ENCODE measurements around the gene MXRA8.
A peak's percentile ranks its signal among the peaks of the same experiment; 100 is the strongest.
"Not testable (repeated sequence)": the region's sequence is repeated elsewhere in the genome, so short reads cannot be mapped to it uniquely, and the experiment has no call there.

The MXRA8 gene

DNA sequence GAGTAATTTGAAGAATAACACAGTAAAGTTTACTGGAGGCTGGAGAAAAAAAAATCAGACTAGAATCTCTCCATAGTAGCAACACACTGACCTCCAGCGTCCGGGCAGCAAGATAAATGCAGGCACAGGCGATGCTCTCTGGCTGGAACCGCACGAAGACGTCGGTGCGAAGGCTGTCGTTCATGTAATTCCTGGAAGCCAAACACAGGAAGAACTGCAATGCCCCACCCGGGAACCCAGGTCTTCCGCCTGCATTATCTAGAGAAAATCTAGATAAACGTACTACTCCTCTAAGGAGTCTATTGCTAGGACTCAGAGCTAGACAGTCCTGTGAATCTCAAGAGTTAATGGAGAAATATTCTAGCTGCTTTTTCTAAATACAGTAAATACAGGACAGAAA lies 32.3 kb upstream of the MXRA8 start:
- DNase-seq, result no peak

DNA sequence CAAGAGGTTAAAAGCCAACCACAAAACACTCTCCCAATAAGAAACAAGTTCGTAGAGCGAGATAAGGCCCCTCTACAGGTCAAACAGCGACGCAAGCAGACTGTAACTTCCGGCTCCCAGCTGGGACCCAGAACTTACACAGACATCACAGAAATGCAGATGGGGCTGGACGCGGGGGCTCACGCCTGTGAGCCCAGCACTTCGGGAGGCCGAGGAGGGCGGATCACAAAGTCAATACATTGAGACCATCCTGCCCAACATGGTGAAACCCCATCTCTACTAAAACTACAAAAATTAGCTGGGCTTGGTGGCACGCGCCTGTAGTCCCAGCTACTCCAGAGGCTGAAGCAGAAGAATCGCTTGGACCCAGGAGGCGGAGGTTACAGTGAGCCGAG lies 29.7 kb upstream of the MXRA8 start:
- DNase-seq, result no peak

DNA sequence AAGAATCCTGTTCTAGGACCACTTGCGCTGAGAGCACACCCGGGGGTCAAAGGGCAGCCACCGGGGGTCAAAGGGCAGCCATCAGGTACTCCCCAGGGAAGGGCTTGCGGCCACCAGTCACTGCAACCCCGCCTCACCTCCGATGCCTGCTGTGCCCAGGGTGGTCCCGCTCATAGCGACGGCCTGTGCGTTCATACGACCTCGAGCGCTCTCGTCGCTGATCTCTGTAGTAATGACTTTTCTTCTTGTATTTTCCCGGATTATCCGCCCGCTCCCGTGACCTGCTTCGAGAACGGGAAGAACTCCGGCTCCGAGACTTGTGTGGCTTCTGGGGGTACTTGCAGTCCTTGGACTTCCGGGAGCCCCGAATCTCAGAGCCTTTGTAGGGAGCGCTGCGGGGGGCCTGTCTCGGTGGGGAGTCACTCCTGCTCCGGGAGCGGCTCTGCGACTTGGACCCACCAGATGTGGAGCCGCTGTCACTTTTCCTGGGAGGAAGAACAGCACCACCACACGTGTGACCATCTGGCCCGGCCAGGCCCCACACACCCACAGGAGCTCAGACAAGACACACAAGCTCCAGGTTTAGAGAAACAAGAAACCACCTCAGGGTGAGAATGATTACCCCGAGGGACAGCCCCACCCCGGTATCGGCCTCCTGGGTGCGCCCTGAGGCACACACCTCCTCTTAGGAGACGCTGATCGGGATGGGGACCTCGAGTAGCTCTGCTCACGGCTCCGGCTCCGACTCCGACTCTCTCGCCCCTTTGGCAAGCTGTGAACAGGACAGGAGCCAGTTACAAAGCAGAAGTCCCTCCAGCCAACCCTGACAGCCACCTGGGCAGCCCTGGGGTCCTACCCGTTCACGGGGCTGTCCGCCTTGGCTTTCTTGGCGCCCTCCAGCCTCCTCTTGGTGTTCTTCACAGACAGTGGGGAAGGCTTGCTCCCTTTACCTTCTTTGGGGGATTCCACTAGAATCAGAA lies 29.0 kb upstream of the MXRA8 start:
- no peak for DNase-seq

DNA sequence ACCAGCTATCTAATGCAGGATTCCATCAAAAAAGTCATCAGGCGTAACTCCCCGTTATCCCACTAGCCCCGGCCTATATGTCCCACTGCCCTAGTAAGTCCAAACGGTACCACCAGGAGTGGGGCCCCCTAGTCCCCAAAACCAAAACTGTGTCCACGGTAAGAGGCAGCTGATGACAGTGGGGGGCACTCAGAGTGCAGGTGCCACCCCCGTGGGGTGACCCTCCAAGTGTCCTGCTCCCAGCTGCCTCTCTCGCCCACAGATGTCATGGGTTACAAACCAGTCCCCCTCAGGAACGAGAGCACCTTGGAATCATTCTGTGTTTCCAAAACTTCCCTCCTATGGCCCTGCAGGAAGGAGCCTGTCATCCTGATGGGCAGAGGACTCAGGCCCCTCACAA lies 27.6 kb upstream of the MXRA8 start:
- no peak for DNase-seq

DNA sequence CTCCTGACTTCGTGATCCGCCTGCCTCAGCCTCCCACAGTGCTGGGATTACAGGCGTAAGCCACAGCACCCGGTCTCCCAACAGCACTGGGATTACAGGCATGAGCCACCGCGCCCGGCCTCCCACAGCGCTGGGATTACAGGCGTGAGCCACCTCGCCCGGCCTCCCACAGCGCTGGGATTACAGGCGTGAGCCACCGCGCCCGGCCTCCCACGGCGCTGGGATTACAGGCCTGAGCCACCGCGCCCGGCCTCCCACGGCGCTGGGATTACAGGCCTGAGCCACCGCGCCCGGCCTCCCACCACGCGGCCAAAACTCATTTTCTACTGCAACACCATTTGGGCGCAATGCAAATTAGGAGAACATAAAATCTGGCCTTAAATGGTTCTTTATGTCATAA lies 27.0 kb upstream of the MXRA8 start:
- DNase-seq, result not testable (repeated sequence)

DNA sequence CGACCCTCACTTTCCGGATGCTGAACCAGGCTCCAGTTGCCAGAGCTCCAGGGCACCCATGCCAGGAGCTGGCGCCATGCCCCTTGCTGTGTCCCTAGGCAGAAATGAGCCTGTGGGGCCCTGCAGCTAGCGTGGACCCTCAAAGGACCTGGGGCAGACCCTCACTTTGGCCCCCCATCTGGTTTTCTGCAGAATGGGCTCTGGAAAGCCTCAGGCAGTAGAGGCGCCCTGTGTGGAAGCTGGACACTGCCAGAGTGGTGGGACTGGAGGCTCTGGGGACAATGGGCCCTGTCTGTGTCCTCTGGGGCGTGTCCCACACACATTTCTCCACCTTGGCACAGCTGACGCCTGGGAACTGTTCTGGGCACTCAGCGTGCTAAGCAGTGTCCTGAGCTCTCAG lies 22.9 kb upstream of the MXRA8 start:
- DNase-seq, result no peak

DNA sequence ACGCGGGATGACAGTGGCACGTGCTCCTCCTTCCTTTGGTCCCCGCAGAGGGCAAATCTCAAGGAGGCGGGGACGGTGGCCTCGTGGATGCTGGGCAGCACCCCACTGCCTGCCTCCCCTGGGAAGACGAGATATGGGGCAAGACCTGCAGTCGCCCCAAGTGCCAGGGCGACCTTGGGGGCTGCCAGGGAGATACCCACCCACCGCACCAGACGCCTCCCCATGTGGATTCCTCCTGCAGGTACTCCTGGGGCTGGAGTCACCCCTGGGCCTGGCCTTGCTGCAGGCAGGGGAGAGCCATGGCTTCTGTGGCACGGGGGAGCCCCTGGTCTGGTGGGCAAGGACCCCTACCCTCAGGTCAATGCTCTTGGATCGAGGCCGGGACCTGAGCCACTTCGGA lies 22.5 kb upstream of the MXRA8 start:
- DNase-seq, result no peak

DNA sequence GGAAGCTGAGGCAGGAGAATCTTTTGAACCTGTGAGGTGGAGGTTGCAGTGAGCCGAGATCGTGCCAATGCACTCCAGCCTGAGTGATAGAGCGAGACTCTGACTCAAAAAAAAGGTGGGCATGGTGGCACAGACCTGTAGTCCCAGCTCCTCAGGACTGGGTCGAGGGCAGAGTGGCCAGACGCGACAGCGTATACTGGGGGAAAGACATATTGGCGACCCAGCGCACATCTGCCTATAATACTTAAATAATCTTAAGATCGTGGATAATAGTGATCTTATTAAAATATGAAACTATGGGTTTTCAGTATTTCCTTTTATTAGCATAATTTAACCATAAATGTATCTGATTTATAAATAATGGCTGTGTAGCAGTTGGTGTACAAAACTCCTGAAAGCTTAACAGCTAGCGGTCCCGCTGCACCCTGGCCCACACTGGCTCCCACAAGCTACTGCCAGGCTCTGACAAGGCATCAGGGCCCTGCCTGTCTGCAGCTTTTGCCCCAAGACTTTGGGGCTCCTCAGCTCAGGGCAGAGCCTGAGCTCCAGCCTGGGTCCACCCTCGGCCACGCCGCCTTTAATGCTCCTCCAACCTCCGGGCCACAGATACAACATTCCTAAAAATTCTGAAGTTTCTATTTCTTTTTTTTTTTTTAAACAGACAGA lies 19.3 kb upstream of the MXRA8 start:
- DNase-seq, result no peak

DNA sequence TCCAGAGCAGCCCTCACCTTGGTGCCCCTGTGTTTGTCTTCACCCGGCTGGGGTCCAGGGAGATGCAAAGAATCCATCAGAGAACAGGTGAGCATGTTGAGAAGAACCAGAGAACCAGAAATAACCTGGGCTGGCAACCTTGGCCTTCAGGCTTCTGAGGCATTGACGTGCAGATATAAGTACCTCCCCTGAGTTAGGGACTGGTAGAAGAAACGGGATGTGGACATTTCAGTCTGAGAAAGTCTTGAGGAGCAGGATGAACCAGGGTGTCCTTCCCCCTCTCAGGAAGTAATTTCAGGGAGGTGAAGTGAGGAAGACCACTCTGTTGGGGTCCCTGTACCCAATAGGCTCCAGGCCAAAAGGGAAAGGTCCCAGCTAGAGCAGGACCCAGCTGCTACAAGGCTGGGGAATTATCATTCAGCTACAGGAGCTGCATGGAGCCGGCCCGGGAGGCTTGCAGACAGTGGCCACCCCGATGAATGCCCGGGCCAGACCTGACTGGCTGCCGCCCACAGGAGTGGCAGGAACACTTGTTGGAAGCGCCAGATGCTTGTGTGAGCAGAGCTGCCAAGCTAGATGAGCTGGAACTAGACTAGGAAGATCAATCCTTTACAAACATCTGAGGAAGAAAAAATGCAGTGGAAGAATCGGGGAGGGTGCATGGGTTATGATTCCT lies 18.3 kb upstream of the MXRA8 start:
- no peak for DNase-seq

DNA sequence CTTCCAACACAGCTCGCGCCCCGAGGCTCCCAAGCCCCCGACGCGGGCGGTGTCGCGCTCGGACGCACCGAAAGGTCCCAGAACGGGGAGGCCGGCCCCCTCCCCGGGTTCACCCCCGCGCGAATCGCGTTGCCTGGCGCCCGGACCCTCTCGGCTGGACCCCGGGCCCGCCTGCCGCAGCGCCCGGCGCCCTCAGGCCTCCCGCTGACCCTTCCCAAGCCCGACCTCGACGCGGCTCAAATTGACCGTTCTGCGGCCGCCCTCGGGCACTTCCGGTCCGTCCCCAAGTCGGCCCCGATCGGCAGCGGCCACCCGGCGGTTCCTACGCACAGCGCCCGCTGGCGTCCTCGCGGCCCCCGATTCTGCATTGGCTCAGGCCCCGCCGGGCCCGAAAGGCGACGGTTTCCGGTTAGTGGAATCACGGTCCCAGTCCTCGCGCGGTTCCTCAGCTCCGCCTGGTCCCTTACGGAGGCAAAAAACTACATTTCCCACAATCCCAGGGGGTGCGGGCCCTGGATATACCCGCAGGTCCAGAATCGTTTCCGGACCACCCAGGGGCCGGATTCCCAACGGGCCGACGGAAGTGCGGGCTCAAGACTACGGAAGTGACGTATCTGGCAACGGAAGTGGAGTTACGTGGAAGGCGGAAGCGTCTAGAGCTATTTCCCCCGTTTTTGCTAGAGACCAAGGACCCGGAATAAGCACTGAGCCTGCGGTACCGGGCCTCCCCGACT lies 16.7 kb upstream of the MXRA8 start, which contains the start of gene AURKAIP1:
Gene AURKAIP1, minus strand, starts transcription at position 279 of the 734 bp plus-strand sequence. CDS start 451 bp downstream, outside the sequence.
- DNase-seq, result peak; percentile 94

DNA sequence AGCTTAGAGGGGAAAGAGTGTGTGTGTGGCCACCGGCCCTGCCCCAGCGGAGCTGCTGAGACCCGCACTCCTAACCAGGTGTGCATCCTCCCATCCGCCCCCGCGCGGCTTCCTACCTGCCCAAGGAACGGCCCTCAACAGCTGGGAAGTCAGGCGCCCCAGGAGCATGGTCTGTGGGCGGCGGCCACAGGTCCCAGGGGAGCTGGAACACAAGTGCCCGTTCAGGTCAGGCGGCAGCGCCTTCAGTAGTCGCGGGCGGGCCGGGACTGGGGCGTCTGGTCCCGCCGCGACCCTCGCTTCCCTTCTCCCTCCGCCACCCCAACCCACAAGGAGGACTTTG lies 16.2 kb upstream of the MXRA8 start:
- no peak for DNase-seq

DNA sequence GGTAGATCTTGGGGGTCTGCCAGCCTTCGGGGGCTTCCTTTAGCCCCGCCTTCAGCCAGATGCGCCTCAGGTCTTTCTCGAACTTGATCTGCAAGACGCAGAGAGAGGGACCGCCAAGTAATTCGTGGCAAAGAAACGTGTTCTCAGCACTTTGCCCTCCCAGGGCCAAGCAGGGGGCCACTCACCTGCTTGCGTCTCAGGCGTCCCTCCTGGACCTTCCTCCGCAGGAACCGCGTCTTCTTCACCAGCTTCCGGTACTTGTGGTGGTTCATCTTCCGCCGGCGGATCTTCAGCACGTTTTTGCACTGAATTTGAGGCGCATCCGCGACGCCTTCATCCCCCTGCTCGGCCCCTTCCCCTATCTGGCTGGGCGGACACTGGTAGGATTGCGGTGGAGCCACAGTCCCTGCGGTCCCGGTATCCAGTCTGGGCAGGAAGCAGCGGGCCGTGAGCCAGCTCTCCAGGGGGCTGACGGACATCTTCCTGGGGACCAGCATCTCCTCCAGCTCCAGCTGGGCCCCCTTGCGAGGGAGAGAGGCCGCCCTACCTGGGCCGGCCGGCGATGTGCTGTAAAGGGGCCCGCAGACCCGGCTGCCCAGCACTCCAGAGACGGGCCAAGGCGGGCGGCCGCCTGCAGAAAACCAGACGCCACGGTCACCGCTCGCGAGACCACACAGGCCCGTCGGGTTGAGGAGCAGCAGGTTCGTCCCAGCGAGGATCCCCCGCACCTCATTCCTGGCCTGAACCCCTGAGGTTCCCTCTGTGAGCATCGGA lies 15.6 kb upstream of the MXRA8 start:
- no peak for DNase-seq

DNA sequence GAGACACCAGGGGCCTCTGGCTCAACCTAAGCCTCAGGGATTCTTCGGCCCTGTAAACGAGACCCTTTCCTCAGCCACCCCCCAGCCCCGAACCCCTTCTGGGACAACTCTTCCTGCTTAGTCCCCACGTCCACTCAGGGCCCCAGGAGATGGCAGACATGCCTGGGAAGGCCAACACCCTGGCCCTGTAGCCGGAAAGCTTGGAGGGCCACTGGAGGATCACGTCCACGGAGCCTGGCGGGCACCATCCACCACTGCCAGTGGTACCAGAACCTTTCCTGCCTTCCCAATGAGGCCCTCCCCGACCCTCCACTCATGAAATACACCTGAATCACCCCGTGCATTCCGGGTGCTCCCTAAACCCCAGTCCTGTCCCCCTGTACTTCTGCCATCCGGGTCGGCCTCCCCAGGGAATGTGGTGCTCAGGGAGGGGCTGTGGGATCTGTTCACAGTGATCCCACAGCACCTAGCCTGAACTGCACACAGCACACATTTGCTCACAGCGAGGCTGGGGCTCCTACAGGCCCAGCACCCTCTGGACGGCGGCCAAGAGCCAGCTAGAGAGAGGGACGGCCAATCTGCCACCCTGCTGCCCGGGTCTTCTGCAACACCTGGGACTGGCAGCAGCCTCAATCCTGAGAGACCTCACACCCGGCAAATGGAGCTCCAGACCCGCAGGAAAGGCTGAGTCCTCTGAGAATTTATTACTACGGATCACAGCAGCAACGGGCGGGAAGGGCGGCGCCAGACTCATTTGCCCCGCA lies 14.9 kb upstream of the MXRA8 start:
- DNase-seq, result no peak

DNA sequence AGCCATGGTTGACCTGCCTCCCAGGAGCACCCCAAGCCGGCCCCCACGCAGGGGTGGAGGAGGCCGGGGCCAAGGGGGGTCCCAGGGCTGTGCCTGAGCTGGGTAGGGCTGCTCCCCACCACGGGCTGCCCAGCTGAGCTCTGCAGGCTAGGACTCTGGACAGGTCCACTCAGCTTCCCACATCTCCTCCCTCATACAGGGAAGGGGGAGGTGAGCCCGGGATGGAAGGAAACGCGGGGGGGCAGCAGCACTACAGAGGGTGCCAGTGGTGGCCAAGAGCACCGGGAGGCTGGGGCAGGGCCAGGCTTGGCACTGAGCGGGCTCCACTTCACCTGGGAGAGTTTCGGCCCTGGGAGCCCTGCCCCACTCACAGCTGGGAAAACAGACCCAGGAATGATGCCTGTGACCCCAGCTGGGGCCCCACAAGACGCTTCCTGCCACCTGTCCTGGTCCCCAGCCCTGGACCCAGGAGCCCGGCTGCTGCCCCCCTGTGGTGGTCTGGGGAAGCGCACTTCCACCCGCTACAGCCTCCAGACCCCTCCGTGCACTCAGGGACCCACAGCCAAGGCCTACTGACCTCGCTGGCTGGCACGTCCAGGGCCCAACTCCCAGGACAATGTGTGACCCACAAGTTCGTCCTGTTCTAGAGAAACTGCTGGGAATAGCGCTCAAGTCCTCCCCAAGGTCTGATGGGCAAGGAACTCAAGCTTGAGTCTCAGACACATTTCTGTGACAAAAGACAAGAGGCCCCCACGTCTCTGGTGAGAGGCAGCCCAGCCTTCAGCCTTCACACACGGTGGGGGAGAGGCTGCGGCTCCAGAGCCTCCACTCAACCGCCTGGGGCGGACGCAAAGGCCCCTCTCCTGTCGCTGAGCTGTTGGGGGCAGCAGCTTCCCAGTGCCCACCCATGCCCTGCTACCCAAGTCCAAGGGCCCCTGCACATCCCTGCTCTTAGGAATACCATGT lies 13.7 kb upstream of the MXRA8 start:
- DNase-seq, result peak; percentile 67

DNA sequence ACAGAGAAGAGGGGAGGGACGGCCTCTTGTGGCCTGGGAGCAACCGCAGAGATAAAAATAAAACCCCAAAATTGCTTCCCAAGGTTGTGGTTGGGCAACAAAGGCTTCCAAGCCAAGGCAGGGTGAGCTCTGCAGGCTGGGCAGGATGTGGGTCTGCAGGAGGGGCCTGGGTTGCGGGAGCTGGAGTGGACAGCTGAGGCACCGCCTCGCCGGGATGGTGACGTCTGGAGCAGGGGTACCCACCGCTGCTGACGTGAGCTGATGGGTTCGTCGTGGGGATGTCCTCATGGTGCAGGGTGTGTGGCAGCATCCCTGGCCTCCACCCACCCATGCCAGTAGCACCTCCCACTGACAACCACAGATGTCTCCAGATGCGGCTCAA lies 13.0 kb upstream of the MXRA8 start:
- peak; percentile 60 for DNase-seq

DNA sequence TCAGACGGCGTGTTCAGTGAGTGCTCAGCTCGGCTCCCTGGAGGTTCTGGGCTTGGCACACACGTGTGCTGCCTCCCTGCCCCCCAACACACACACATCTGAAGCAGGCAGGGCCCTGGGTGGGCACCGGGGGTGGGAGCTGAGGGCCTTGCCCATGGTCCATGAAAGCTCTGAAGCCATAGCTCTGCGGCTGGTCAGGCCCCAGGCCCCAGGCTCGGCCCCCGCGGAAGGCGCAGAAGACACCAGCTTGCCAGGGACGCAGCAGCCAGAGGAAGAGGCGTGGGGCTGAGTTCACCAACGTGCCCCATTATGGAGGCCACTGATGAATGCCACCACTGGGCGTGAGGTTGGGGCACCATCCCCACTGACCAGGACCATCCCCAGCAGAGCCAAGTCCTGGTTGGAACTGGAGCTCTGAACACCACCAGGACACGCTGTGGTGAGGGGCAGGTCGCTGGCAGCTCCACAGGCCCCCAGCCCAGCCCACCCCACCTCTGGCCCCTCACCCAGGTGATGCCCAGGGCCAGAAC lies 12.5 kb upstream of the MXRA8 start:
- no peak for DNase-seq

DNA sequence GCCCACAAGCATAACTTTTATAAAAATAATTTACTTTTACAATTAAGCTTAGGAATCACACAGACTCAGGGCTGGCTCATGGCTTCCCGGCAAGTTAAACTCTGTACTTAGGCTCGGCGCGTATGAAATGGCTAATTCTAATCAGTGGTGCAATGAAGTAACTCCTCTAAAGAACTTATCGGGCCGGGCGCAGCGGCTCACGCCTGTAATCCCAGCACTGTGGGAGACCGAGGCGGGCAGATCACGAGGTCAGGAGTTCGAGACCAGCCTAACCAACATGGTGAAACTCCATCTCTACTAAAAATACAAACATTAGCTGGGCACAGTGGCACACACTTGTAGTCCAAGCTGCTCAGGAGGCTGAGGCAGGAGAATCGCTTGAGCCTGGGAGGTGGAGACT lies 11.7 kb upstream of the MXRA8 start:
- not testable (repeated sequence) for DNase-seq

DNA sequence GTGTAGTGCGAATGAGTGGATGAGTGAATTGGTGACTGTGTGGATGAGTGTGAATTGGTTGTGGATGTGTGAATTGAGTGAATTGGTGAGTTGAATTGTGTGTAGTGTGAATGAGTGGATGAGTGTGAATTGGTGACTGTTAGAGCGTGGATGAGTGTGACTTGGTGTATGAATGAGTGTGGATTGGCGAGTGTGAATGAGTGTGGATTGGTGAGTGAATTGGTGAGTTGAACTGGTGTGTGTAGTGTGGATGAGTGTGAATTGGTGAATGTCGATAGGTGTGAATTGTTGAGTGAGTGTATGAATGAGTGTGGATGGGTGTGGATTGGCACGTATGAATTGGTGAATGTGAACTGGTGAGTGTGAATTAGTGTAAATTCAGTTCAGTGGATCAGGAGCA lies 9.0 kb upstream of the MXRA8 start:
- no peak for DNase-seq

DNA sequence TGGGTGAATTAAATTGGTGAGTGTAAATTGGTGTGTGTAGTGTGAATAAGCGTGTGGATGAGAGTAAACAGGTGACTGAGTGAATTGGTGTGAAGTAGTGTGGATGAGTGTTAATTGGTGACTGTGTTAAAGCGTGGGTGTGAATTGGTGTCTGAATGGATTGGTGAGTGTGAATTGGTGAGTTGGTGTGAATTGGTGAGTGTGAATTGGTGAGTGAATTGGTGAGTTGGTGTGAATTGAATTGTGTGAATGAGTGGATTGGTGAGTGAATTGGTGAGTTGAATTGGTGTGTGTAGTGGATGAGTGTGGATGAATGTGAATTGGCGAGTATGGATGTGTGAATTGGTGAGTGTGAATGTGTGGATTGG lies 8.3 kb upstream of the MXRA8 start:
- no peak for DNase-seq
